Adrenal gland (tissue), 12 donors: Measurements from ENCODE around the gene PRRT1. TPM values are rescaled to one million over a fixed set of nuclear protein-coding genes. Genes with fewer than 3 reads are reported as not detected.

Experiments
- DNase-seq, 7 donors: peaks; one replicate each; pipeline ENCODE4 v3.0.0-alpha.2; 2019 to 2020
- H3K27ac ChIP-seq, 5 donors: fragments of 200-600 bp; sonication (generic) in 4 of 5; 1 replicate in 3 of 5; 2 replicates in 2 of 5; pipeline versions ENCODE4 v1.5.1 to v1.8.0; 2016 to 2020; ENCODE audit warnings: mild to moderate bottlenecking in 1 of 5
- H3K27me3 ChIP-seq: fragments of 200-600 bp; 2 replicates; pipeline ENCODE4 v1.8.0; 2021
- H3K36me3 ChIP-seq, 2 donors: fragments of 200-600 bp; replicated peaks in 1 of 2; 1 replicate in 1 of 2; 2 replicates in 1 of 2; pipeline versions ENCODE4 v1.5.1 to v1.8.0; 2018 to 2022
- H3K4me1 ChIP-seq, 2 donors: fragments of 200-600 bp; replicated peaks in 1 of 2; 1 replicate in 1 of 2; 2 replicates in 1 of 2; pipeline versions ENCODE4 v1.5.1 to v1.8.0; 2018 to 2021
- H3K4me3 ChIP-seq, 4 donors: fragments of 200-600 bp; sonication (generic) in 3 of 4; one replicate each; pipeline ENCODE4 v1.5.1; 2016 to 2018
- H3K9me3 ChIP-seq, 3 donors: fragments of 200-600 bp; sonication (generic) in 1 of 3; replicated peaks in 1 of 3; 1 replicate in 2 of 3; 2 replicates in 1 of 3; pipeline versions ENCODE4 v1.5.1 to v1.8.0; 2016 to 2021
- POLR2A ChIP-seq, 2 donors: fragments of 450-650 bp; IDR thresholded peaks; one replicate each; pipeline ENCODE4 v1.6.1; 2017; ENCODE audit warnings: antibody characterized with exemption in 2 of 2, mild to moderate bottlenecking in 2 of 2, moderate library complexity in 1 of 2
- WGBS, 4 donors: extraction: QIAGEN DNeasy Blood & Tissue Kit in 2 of 4; methylation state at CpG; one replicate each; pipeline versions ENCODE4 v1.1.5 to v1.1.7; 2013 to 2017; 5-methylcytosine and 5-hydroxymethylcytosine counted together
- intact Hi-C, 2 donors: fragments of 100-400 bp; cut with DNase I; formaldehyde crosslinking; loops; one replicate each; pipeline versions ENCODE4 v1.14.1 to v1.15.0; 2022 to 2023
- polyA plus RNA-seq, 3 donors: library from polyadenylated mRNA; stranded (reverse); fragments of 200-250 nt in 2 of 3; fragments of 350-450 nt in 1 of 3; fragmentation: Illumina TruSeq in 1 of 3; extraction: RNeasy Lipid Tissue Mini Kit (QIAGEN cat#74804) in 1 of 3; gene quantifications; one replicate each; pipeline ENCODE4 v1.2.3, GENCODE V29; 2013 to 2014
- total RNA-seq, 9 donors: library from RNA; depleted of rRNA in 4 of 9; stranded (reverse); fragments of >200 nt in 4 of 9; fragments of 120-200 nt in 1 of 9; fragmentation: NEBNext Ultra II Directional in 1 of 9; extraction: Animal tissue kit (Norgen Biotek cat#: 25700) in 1 of 9; gene quantifications; one replicate each; pipeline versions ENCODE4 v1.1.0 to v1.2.4, GENCODE V29; 2013 to 2023
- TF ChIP-seq, protein P1 (sequence below), 6 experiments: fragments of 450-650 bp in 4 of 6; fragments of 200-600 bp in 2 of 6; sonication (generic) in 1 of 6; IDR thresholded peaks; 1 replicate in 5 of 6; 2 replicates in 1 of 6; pipeline versions ENCODE4 v1.5.1 to v1.8.0; 2016 to 2021; ENCODE audit warnings: antibody characterized with exemption in 6 of 6, mild to moderate bottlenecking in 2 of 6, moderate library complexity in 1 of 6
- donor health status: healthy with polysubstance abuse.
- donor health status: Bipolar disorder and iron deficiency.
- donor health status: DM: yes; HTN: yes; CAD: no.
- donor health status: DM: no; HTN: no; CAD: no.
- donor health status: DM: no; HTN: no; CAD: no.
- donor health status: DM: yes; HTN: yes; CAD: no.

The PRRT1 gene
- total and polyA plus RNA-seq, 12 donors: 0.22 to 26.0 (median 2.0) TPM; not detected in 1

DNA sequence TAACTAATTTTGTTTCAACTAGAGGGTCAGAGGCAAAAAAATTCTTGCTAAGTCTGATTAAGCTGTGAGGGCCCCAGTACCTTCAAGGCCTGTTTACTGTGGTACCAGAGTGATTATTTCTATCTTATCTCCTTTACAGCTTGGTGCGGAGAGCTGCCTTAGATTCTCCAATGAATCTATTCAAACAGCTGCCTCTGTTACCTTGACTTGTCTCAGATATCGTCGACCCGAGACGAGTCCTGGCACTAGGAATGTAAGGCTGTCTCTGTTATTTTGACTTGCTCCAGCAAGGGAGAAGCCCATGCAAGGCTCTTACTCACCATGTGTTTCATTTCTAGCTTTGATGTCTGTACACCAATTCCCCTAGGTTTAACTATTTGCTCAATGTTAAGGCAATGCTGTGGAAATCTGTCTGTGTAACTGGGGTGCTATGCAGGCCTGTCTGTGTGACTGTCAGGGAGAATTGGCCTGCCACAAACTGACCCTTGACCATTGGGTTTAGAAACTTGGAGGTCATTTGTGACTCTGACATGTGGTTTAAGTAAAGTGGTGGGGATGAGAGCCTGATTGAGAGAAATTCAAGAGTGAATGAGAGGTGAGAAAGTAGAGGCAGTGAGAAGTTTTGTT lies 11.2 kb downstream of the PRRT1 start:
- peak overlapping the region in 2 of 5 donors; percentile 17 to 32 for H3K27ac ChIP-seq
- H3K4me1 ChIP-seq: peaks cover 0 to 6% of the 10 kb centered on the region in 2 donors
- no peaks in the 10 kb centered on the region for H3K27me3 ChIP-seq
- no peaks in the 10 kb centered on the region for H3K36me3 ChIP-seq
- TF ChIP-seq POLR2A (IDR thresholded peaks at IDR 0.05): no peak
- TF ChIP-seq, protein P1, sequence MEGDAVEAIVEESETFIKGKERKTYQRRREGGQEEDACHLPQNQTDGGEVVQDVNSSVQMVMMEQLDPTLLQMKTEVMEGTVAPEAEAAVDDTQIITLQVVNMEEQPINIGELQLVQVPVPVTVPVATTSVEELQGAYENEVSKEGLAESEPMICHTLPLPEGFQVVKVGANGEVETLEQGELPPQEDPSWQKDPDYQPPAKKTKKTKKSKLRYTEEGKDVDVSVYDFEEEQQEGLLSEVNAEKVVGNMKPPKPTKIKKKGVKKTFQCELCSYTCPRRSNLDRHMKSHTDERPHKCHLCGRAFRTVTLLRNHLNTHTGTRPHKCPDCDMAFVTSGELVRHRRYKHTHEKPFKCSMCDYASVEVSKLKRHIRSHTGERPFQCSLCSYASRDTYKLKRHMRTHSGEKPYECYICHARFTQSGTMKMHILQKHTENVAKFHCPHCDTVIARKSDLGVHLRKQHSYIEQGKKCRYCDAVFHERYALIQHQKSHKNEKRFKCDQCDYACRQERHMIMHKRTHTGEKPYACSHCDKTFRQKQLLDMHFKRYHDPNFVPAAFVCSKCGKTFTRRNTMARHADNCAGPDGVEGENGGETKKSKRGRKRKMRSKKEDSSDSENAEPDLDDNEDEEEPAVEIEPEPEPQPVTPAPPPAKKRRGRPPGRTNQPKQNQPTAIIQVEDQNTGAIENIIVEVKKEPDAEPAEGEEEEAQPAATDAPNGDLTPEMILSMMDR (IDR thresholded peaks at IDR 0.05): no peak
- intact Hi-C loops: no loop called here
- DNase-seq: peak in 4 of 7 donors; percentile 66 to 75 (median 72)
- H3K4me3 ChIP-seq: no peak overlapping the region
- H3K9me3 ChIP-seq: no peaks in the 10 kb centered on the region
- WGBS, 4 donors: 15 to 44% (median 34%) methylated on average over 5 of the region's 5 CpGs

DNA sequence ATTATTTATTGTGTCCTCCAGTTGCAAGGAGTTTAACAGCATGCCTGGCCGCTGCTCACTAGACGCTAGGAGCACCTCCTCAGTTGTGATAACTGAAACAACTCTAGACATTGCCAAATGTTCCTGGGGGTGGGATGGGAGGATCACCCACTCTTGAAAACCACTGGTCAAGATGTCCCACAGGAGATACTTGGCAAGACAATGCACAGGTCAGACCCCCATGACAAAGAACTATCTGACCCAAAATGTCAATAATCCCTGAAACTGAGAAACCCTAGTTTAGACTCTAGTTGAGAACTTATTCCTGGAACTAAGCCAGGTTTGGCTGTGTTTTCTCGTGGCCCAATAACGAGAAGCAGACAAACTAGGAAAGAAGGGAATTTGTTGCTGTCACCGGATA lies 12.1 kb downstream of the PRRT1 start:
- Histone ChIP-seq H3K4me1 (peaks cover 0 to 6% of the 10 kb centered on the region in 2 donors), H3K27ac (no peak overlapping the region), H3K36me3 (no peaks in the 10 kb centered on the region), H3K27me3 (no peaks in the 10 kb centered on the region), H3K4me3 (no peak overlapping the region), H3K9me3 (no peaks in the 10 kb centered on the region)
- 55 to 66% (median 60%) methylated on average over 5 of the region's 5 CpGs for WGBS, 4 donors
- intact Hi-C loops: no loop called here
- no peak for DNase-seq
- TF ChIP-seq POLR2A (IDR thresholded peaks at IDR 0.05): no peak
- TF ChIP-seq, protein P1 (IDR thresholded peaks at IDR 0.05): no peak

DNA sequence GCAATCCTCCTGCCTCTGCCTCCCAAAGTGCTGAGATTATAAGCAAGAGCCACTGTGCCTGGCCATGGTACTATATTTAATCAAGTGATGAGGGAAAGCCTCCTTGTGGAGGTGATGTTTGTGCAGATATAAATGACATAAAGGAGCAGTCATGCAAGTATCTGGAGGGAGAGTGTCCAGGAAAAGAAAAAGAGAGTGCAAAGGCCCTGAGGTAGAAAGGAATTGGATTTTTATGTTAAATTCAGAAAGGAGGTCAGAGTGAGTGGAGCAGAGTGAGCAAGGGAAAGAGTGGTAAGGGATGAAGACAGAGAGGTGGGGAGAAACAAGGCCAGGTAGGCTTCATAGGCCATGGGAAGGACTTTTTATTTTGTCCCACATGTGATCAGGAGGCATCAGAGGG lies 14.3 kb downstream of the PRRT1 start:
- H3K4me1 ChIP-seq: peaks cover 0 to 6% of the 10 kb centered on the region in 2 donors
- H3K36me3 ChIP-seq: no peaks in the 10 kb centered on the region
- intact Hi-C loops: no loop called here
- TF ChIP-seq, protein P1 (IDR thresholded peaks at IDR 0.05): no peak
- no peak for TF ChIP-seq POLR2A (IDR thresholded peaks at IDR 0.05)
- no peaks in the 10 kb centered on the region for H3K9me3 ChIP-seq
- no peaks in the 10 kb centered on the region for H3K27me3 ChIP-seq
- no peak for DNase-seq
- no peak overlapping the region for H3K27ac ChIP-seq
- no peak overlapping the region for H3K4me3 ChIP-seq

DNA sequence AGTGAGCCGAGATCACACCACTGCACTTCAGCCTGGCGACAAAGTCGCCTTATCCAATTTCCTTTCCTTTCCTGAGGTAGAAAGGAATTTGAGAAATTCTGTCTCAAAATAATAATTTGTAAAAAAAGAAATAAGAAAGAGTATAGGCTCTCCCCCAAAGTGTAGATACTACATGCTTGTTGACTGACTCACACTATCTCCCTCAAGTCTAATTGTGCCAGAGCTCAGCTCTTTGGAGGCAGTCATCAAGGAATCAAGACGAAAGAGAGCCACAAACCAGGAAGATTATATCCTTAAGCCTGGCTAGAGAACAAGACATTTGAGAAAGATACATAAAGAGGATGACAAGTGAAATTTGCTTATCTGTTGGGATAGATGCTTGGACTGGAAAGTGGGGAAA lies 18.0 kb downstream of the PRRT1 start:
- no peaks in the 10 kb centered on the region for H3K9me3 ChIP-seq
- H3K36me3 ChIP-seq: no peaks in the 10 kb centered on the region
- H3K27ac ChIP-seq: no peak overlapping the region
- TF ChIP-seq, protein P1 (IDR thresholded peaks at IDR 0.05): no peak
- no peak for TF ChIP-seq POLR2A (IDR thresholded peaks at IDR 0.05)
- intact Hi-C loops: no loop called here
- peaks cover 9 to 10% of the 10 kb centered on the region in 2 donors for H3K4me1 ChIP-seq
- WGBS, 4 donors: 71 to 83% (median 79%) methylated on average over 4 of the region's 4 CpGs
- DNase-seq: no peak
- H3K27me3 ChIP-seq: no peaks in the 10 kb centered on the region
- H3K4me3 ChIP-seq: no peak overlapping the region
